GM10266 (cell line): Measurements from ENCODE around the gene RACGAP1.
A peak's percentile ranks its signal among the peaks of the same experiment; 100 is the strongest.

Experiments used
- DNase-seq: peaks from one replicate; pipeline ENCODE4 v3.0.0; 2012; ENCODE audit errors: extremely low spot score
- CTCF ChIP-seq: IDR thresholded peaks from 2 replicates; pipeline ENCODE4 v1.5.1; 2012; ENCODE audit warnings: mild to moderate bottlenecking, low read depth; ENCODE audit not compliant: control insufficient read depth, insufficient read depth; ENCODE audit errors: missing control alignments

The RACGAP1 gene

GRCh38 chr12:49947593-49948226 lies 77.6 kb downstream of the RACGAP1 start:
- DNase-seq: no peak
- no peak for TF ChIP-seq CTCF

- no peak for TF ChIP-seq CTCF
- DNase-seq: no peak
Measured at GRCh38 chr12:49946497-49946896, 78.8 kb downstream of the RACGAP1 start.

- no peak for DNase-seq
- TF ChIP-seq CTCF: no peak
Measured at GRCh38 chr12:49946086-49946485, 79.2 kb downstream of the RACGAP1 start.

- peak; percentile 94 for TF ChIP-seq CTCF
- peak; percentile 90 for DNase-seq
Measured at GRCh38 chr12:49945394-49946080, 79.8 kb downstream of the RACGAP1 start.

- DNase-seq: no peak
- no peak for TF ChIP-seq CTCF
Measured at GRCh38 chr12:49944718-49945117, 80.6 kb downstream of the RACGAP1 start.

GRCh38 chr12:49944046-49944445 lies 81.2 kb downstream of the RACGAP1 start:
- DNase-seq: no peak
- TF ChIP-seq CTCF: no peak

GRCh38 chr12:49943625-49943960 lies 81.7 kb downstream of the RACGAP1 start:
- no peak for TF ChIP-seq CTCF
- DNase-seq: no peak
